GM21360 (cell line): ENCODE measurements around the gene ATRAID.

Experiments
- ATAC-seq: cut with Tn5 transposase; IDR thresholded peaks from one replicate; pipeline ENCODE4 v1.9.1; 2021; ENCODE audit warnings: mild to moderate bottlenecking, moderate library complexity; ENCODE audit not compliant: unreplicated experiment

The ATRAID gene

GRCh38 chr2:27217173-27218121 lies 5.6 kb downstream of the ATRAID start, which contains the start of gene CAD:
Gene CAD, plus strand, starts transcription at chr2:27217369. Its CDS starts 183 bp downstream, at chr2:27217552.
- peak; percentile 78 for ATAC-seq

- no peak for ATAC-seq
Observed at GRCh38 chr2:27218614-27219013, 6.8 kb downstream of the ATRAID start.

- ATAC-seq = no peak
Observed at GRCh38 chr2:27219091-27219490, 7.2 kb downstream of the ATRAID start.

- ATAC-seq = no peak
Observed at GRCh38 chr2:27220091-27220490, 8.2 kb downstream of the ATRAID start.

GRCh38 chr2:27221166-27221565 lies 9.3 kb downstream of the ATRAID start:
- ATAC-seq = no peak

- no peak for ATAC-seq
Observed at GRCh38 chr2:27222407-27222806, 10.6 kb downstream of the ATRAID start.

- no peak for ATAC-seq
Observed at GRCh38 chr2:27223416-27223815, 11.6 kb downstream of the ATRAID start.

- ATAC-seq = no peak
Observed at GRCh38 chr2:27225526-27225925, 13.7 kb downstream of the ATRAID start.

GRCh38 chr2:27227501-27227900 lies 15.7 kb downstream of the ATRAID start:
- no peak for ATAC-seq

- ATAC-seq = no peak
Observed at GRCh38 chr2:27231921-27232320, 20.1 kb downstream of the ATRAID start.

GRCh38 chr2:27233341-27233740 lies 21.5 kb downstream of the ATRAID start:
- no peak for ATAC-seq

- ATAC-seq = no peak
Observed at GRCh38 chr2:27236136-27236535, 24.3 kb downstream of the ATRAID start.

- no peak for ATAC-seq
Observed at GRCh38 chr2:27236626-27237025, 24.8 kb downstream of the ATRAID start.

GRCh38 chr2:27237341-27237945 lies 25.6 kb downstream of the ATRAID start:
- no peak for ATAC-seq

GRCh38 chr2:27238976-27239375 lies 27.1 kb downstream of the ATRAID start:
- ATAC-seq = no peak

GRCh38 chr2:27240406-27240805 lies 28.6 kb downstream of the ATRAID start:
- no peak for ATAC-seq

GRCh38 chr2:27241761-27242613 lies 30.1 kb downstream of the ATRAID start:
- ATAC-seq = no peak

- no peak for ATAC-seq
Observed at GRCh38 chr2:27242614-27242951, 30.7 kb downstream of the ATRAID start.

GRCh38 chr2:27243391-27244130 lies 31.7 kb downstream of the ATRAID start:
- no peak for ATAC-seq

- no peak for ATAC-seq
Observed at GRCh38 chr2:27245116-27245515, 33.3 kb downstream of the ATRAID start.

GRCh38 chr2:27245626-27246025 lies 33.8 kb downstream of the ATRAID start:
- ATAC-seq = no peak
